ENCODE data around the gene MKI67. TPM values are rescaled to one million over a fixed set of nuclear protein-coding genes. Genes with fewer than 3 reads are reported as not detected.
A peak's percentile ranks its signal among the peaks of the same experiment; 100 is the strongest.

The MKI67 gene
- total and polyA plus RNA-seq, 10 donors, result 0.61 to 21.6 (median 7.6) TPM

- TF ChIP-seq CTCF (IDR thresholded peaks at IDR 0.05 in 8 of 11, conservative IDR thresholded peaks at IDR 0.05 in 3 of 11) (no peak), POLR2AphosphoS5 (IDR thresholded peaks at IDR 0.05) (peak; percentile 20 to 77 (median 25))
- DNase-seq, result peak; percentile 76
- peak overlapping the region; percentile 51 to 96 (median 90) for H3K27ac ChIP-seq
- H3K27me3 ChIP-seq (replicated peaks in 1 of 7), result no peaks in the 10 kb centered on the region
- H3K36me3 ChIP-seq, result peaks cover 0 to 74% (median 25%) of the 10 kb centered on the region in 6 donors
- H3K4me1 ChIP-seq, result peaks cover 21 to 98% (median 72%) of the 10 kb centered on the region in 6 donors
- intact Hi-C loops (cut with DNase I; ENCODE audit: low total_unique reads), result no loop called here
- no peaks in the 10 kb centered on the region for H3K9me3 ChIP-seq
- H3K4me3 ChIP-seq, result peak overlapping the region in 6 of 8 donors; percentile 42 to 74 (median 52)
- WGBS, 5 donors, result 73 to 85% (median 81%) methylated on average over 23 of the region's 23 CpGs
Measured at GRCh38 chr10:128049226-128050120, 76.8 kb downstream of the MKI67 start.

GRCh38 chr10:128048819-128049210, 77.4 kb downstream of the MKI67 start:
- Histone ChIP-seq H3K36me3 (peaks cover 0 to 68% (median 20%) of the 10 kb centered on the region in 6 donors), H3K4me1 (peaks cover 21 to 95% (median 71%) of the 10 kb centered on the region in 6 donors), H3K27me3 (replicated peaks in 1 of 7) (no peaks in the 10 kb centered on the region), H3K9me3 (no peaks in the 10 kb centered on the region), H3K4me3 (peak overlapping the region; percentile 9 to 74 (median 50)), H3K27ac (peak overlapping the region; percentile 51 to 96 (median 90))
- WGBS, 5 donors, result 57 to 77% (median 71%) methylated on average over 6 of the region's 6 CpGs
- TF ChIP-seq POLR2AphosphoS5 (IDR thresholded peaks at IDR 0.05) (no peak), CTCF (IDR thresholded peaks at IDR 0.05 in 8 of 11, conservative IDR thresholded peaks at IDR 0.05 in 3 of 11) (no peak), POLR2A (IDR thresholded peaks at IDR 0.05) (no peak)
- DNase-seq, result no peak
- intact Hi-C loops (cut with DNase I; ENCODE audit: low total_unique reads), result no loop called here

DNA sequence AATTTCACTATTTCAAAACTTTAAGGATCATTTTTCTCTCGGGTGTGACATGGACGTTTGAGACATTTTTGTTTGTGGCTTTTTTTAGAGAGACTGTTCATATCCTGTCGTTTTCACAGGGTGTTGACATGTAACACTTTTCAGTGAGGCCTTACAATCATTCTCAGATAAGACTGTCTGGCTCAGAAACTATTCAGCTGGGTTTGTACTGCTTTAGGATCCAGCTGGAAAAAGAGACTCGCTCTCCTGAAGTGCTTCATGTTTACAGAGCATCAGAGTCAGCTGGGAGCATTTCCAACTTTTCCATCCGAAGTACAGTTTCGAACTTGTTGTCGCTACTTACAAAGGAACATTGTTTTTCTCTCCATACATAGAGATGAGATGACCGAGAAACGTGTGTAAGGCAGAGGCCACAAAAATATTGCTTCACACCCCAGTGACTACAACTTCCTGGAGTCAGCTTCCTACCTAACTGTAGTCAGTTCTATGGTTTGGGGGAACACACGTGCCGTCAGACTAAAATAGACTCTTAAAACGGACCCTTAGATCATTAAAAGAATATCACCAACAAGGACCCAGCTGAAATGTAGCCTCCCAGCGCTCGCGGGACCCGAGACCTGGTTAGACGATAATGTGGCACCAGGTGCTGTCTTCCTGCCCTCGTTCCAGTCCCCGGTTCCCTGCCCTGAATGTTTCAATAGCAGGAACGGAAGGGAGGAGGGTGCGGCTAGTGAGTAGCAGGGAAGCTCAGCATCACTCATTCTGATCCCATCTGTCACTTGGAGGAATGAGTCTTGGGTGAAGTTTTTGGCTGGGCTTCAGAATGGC, 78.0 kb downstream of the MKI67 start:
- DNase-seq, result peak; percentile 82
- WGBS, 5 donors, result 16 to 30% (median 22%) methylated on average over 21 of the region's 21 CpGs
- intact Hi-C loops (cut with DNase I; ENCODE audit: low total_unique reads), result no loop called here
- Histone ChIP-seq H3K36me3 (peaks cover 0 to 62% (median 16%) of the 10 kb centered on the region in 6 donors), H3K4me3 (peak overlapping the region; percentile 27 to 74 (median 50)), H3K4me1 (peaks cover 21 to 88% (median 69%) of the 10 kb centered on the region in 6 donors), H3K9me3 (no peaks in the 10 kb centered on the region), H3K27me3 (replicated peaks in 1 of 7) (no peaks in the 10 kb centered on the region), H3K27ac (peak overlapping the region; percentile 51 to 96 (median 90))
- TF ChIP-seq POLR2A (IDR thresholded peaks at IDR 0.05), result no peak
- peak in 2 of 3 donors; percentile 37 to 55 for TF ChIP-seq POLR2AphosphoS5 (IDR thresholded peaks at IDR 0.05)

GRCh38 chr10:128047351-128047750, 78.9 kb downstream of the MKI67 start:
- peak; percentile 96 to 98 (median 98) for TF ChIP-seq POLR2AphosphoS5 (IDR thresholded peaks at IDR 0.05)
- peak; percentile 64 to 76 (median 70) for TF ChIP-seq POLR2A (IDR thresholded peaks at IDR 0.05)
- peak in 5 of 11 experiments; percentile 18 to 44 (median 26) for TF ChIP-seq CTCF (IDR thresholded peaks at IDR 0.05 in 8 of 11, conservative IDR thresholded peaks at IDR 0.05 in 3 of 11)
- Histone ChIP-seq H3K9me3 (no peaks in the 10 kb centered on the region), H3K4me1 (peaks cover 21 to 80% (median 65%) of the 10 kb centered on the region in 6 donors), H3K27ac (peak overlapping the region; percentile 51 to 96 (median 90)), H3K36me3 (peaks cover 0 to 54% (median 8%) of the 10 kb centered on the region in 6 donors), H3K4me3 (peak overlapping the region; percentile 27 to 74 (median 50)), H3K27me3 (replicated peaks in 1 of 7) (no peaks in the 10 kb centered on the region)
- WGBS, 5 donors, result 15 to 42% (median 17%) methylated on average over 7 to 17 of the region's 17 CpGs
- DNase-seq, result peak; percentile 98
- intact Hi-C loops (cut with DNase I; ENCODE audit: low total_unique reads), result no loop called here

Data from spleen (tissue), 11 donors.